Measurements from ENCODE around the gene EIF4E3. TPM values are rescaled to one million over a fixed set of nuclear protein-coding genes. Genes with fewer than 3 reads are reported as not detected.

The EIF4E3 gene
- total and polyA plus RNA-seq, 2 donors (not counting 1 experiment from before 2014, with no cell fraction given): 1.00 to 5.0 TPM

- TF ChIP-seq EZH2 (IDR thresholded peaks at IDR 0.05; ENCODE audit: borderline replicate concordance, insufficient read depth, low read depth, low read length, poor library complexity, severe bottlenecking): no peak
- H3K27ac ChIP-seq (ENCODE audit: low read length in 2 of 2): no peak overlapping the region
- no peak overlapping the region for H3K9ac ChIP-seq (ENCODE audit: low read length)
- no CpG with 5 or more reads among the region's 1 CpG for WGBS (ENCODE audit: insufficient coverage)
- Mint-ChIP-seq H3K27ac (no peak overlapping the region), H3K4me1 (no peaks in the 10 kb centered on the region), H3K9me3 (ENCODE audit: insufficient read depth) (no peaks in the 10 kb centered on the region), H3K27me3 (no peaks in the 10 kb centered on the region), H3K4me3 (no peak overlapping the region)
- no peaks in the 10 kb centered on the region for H3K36me3 ChIP-seq (replicated peaks in 1 of 2; ENCODE audit: control extremely low read depth in 1 of 2, control insufficient read depth in 1 of 2, extremely low read depth in 1 of 2, insufficient read depth in 2 of 2, low read length in 1 of 2)
- CTCF ChIA-PET: interaction anchor here (0.6 kb wide), 1 partner anchor 16 kb away, joined by 4 read pairs; no protein-coding TSS in a partner anchor
- intact Hi-C loops (cut with micrococcal nuclease): no loop called here
- POLR2A ChIA-PET: interaction anchor here (0.6 kb wide), 1 partner anchor 10 kb away, joined by 9 read pairs; no protein-coding TSS in a partner anchor
- no peak overlapping the region for H2AFZ ChIP-seq (ENCODE audit: insufficient read depth, low read depth, low read length, poor library complexity, severe bottlenecking)
- ATAC-seq (ENCODE audit: low read depth): no peak
- no peak overlapping the region for H3K4me2 ChIP-seq (replicated peaks; ENCODE audit: low read depth, low read length, poor library complexity, severe bottlenecking)
- H3K4me3 ChIP-seq (ENCODE audit: control extremely low read depth in 1 of 5, extremely low read depth in 1 of 5, insufficient read depth in 1 of 5, low read depth in 2 of 5, low read length in 4 of 5): no peak overlapping the region
- no peaks in the 10 kb centered on the region for H3K27me3 ChIP-seq (replicated peaks in 1 of 4; ENCODE audit: control extremely low read depth in 1 of 4, control insufficient read depth in 3 of 4, insufficient read depth in 4 of 4, low read length in 3 of 4)
- H4K20me1 ChIP-seq (ENCODE audit: control insufficient read depth, insufficient read depth, low read length, poor library complexity, severe bottlenecking): no peaks in the 10 kb centered on the region
- H3K4me1 ChIP-seq (ENCODE audit: control insufficient read depth in 2 of 2, insufficient read depth in 2 of 2, low read length in 2 of 2): no peaks in the 10 kb centered on the region
- DNase-seq: no peak
- no peaks in the 10 kb centered on the region for H3K79me2 ChIP-seq (ENCODE audit: control insufficient read depth, insufficient read depth, low read length)
- no peaks in the 10 kb centered on the region for H3K9me3 ChIP-seq (ENCODE audit: control extremely low read depth in 1 of 3, control insufficient read depth in 2 of 3, insufficient read depth in 1 of 3, low read length in 2 of 3)
Observed at GRCh38 chr3:71673486-71673885, 51.7 kb downstream of the EIF4E3 start.

- ATAC-seq (ENCODE audit: low read depth) (no peak), DNase-seq (no peak)
- TF ChIP-seq EZH2 (IDR thresholded peaks at IDR 0.05; ENCODE audit: borderline replicate concordance, insufficient read depth, low read depth, low read length, poor library complexity, severe bottlenecking): no peak
- TF ChIP-seq CTCF (IDR thresholded peaks at IDR 0.05): no peak
- Mint-ChIP-seq H3K4me3 (no peak overlapping the region), H3K27ac (no peak overlapping the region), H3K9me3 (ENCODE audit: insufficient read depth) (no peaks in the 10 kb centered on the region), H3K4me1 (no peaks in the 10 kb centered on the region), H3K27me3 (no peaks in the 10 kb centered on the region)
- Histone ChIP-seq H3K9ac (ENCODE audit: low read length) (no peak overlapping the region), H3K9me3 (ENCODE audit: control extremely low read depth in 1 of 3, control insufficient read depth in 2 of 3, insufficient read depth in 1 of 3, low read length in 2 of 3) (no peaks in the 10 kb centered on the region), H3K27ac (ENCODE audit: low read length in 2 of 2) (no peak overlapping the region), H3K27me3 (replicated peaks in 1 of 4; ENCODE audit: control extremely low read depth in 1 of 4, control insufficient read depth in 3 of 4, insufficient read depth in 4 of 4, low read length in 3 of 4) (no peaks in the 10 kb centered on the region), H2AFZ (ENCODE audit: insufficient read depth, low read depth, low read length, poor library complexity, severe bottlenecking) (no peak overlapping the region), H3K4me2 (replicated peaks; ENCODE audit: low read depth, low read length, poor library complexity, severe bottlenecking) (no peak overlapping the region), H3K79me2 (ENCODE audit: control insufficient read depth, insufficient read depth, low read length) (no peaks in the 10 kb centered on the region), H3K4me1 (ENCODE audit: control insufficient read depth in 2 of 2, insufficient read depth in 2 of 2, low read length in 2 of 2) (no peaks in the 10 kb centered on the region), H3K4me3 (ENCODE audit: control extremely low read depth in 1 of 5, extremely low read depth in 1 of 5, insufficient read depth in 1 of 5, low read depth in 2 of 5, low read length in 4 of 5) (no peak overlapping the region), H3K36me3 (replicated peaks in 1 of 2; ENCODE audit: control extremely low read depth in 1 of 2, control insufficient read depth in 1 of 2, extremely low read depth in 1 of 2, insufficient read depth in 2 of 2, low read length in 1 of 2) (no peaks in the 10 kb centered on the region), H4K20me1 (ENCODE audit: control insufficient read depth, insufficient read depth, low read length, poor library complexity, severe bottlenecking) (no peaks in the 10 kb centered on the region)
- intact Hi-C loops (cut with micrococcal nuclease): no loop called here
- ChIA-PET POLR2A (interaction anchor here (0.6 kb wide), 1 partner anchor 11 kb away, joined by 9 read pairs; no protein-coding TSS in a partner anchor), CTCF (no interaction called here)
- WGBS (ENCODE audit: insufficient coverage): 96% methylated on average over 4 of the region's 6 CpGs
Observed at GRCh38 chr3:71672807-71673206, 52.4 kb downstream of the EIF4E3 start.

Measured in B cell (primary cell).